DND-41 (cell line): ENCODE data around the gene IRF3.
A peak's percentile ranks its signal among the peaks of the same experiment; 100 is the strongest.

Source experiments
- ATAC-seq: fragments of 200-7000 bp; cut with Tn5 transposase; 3 replicates; pipeline ENCODE4 v1.9.1; 2021; ENCODE audit warnings: low read depth; ENCODE audit not compliant: insufficient read depth
- DNase-seq: peaks from one replicate; pipeline ENCODE4 v3.0.0-alpha.2; 2020
- H2AFZ ChIP-seq: 2 replicates; pipeline ENCODE4 v1.6.0; 2012; ENCODE audit warnings: low read depth, low read length
- H3K27ac ChIP-seq: 2 replicates; pipeline ENCODE4 v1.5.1; 2012; ENCODE audit warnings: low read length, inconsistent platforms
- H3K27me3 ChIP-seq: fragments of 200-600 bp; sonication (generic); 2 replicates; pipeline ENCODE4 v1.6.0; 2012; ENCODE audit warnings: low read length, mild to moderate bottlenecking, inconsistent platforms; ENCODE audit not compliant: insufficient read depth, poor library complexity
- H3K36me3 ChIP-seq: 2 replicates; pipeline ENCODE4 v1.5.1; 2012; ENCODE audit warnings: low read length, inconsistent platforms; ENCODE audit not compliant: insufficient read depth
- H3K4me1 ChIP-seq: 2 replicates; pipeline ENCODE4 v1.5.1; 2012; ENCODE audit warnings: mild to moderate bottlenecking, low read length; ENCODE audit not compliant: insufficient read depth
- H3K4me2 ChIP-seq: 2 replicates; pipeline ENCODE4 v1.6.0; 2012; ENCODE audit warnings: mild to moderate bottlenecking, moderate library complexity, low read length, inconsistent platforms; ENCODE audit not compliant: insufficient read depth
- H3K4me3 ChIP-seq, 2 experiments: fragments of 200-600 bp in 1 of 2; shearing (Covaris generic) in 1 of 2; 2 replicates each; pipeline ENCODE4 v1.5.1; 2012 to 2016; ENCODE audit warnings: inconsistent platforms in 2 of 2, low read length in 2 of 2, mild to moderate bottlenecking in 2 of 2, low read depth in 1 of 2, moderate library complexity in 1 of 2
- H3K79me2 ChIP-seq: 2 replicates; pipeline ENCODE4 v1.6.0; 2012; ENCODE audit warnings: low read length, inconsistent platforms; ENCODE audit not compliant: insufficient read depth
- H3K9ac ChIP-seq: 2 replicates; pipeline ENCODE4 v1.6.0; 2012; ENCODE audit warnings: low read depth, mild to moderate bottlenecking, inconsistent platforms, low read length, moderate library complexity
- H3K9me3 ChIP-seq: 2 replicates; pipeline ENCODE4 v1.5.1; 2012; ENCODE audit warnings: low read length, moderate library complexity, mild to moderate bottlenecking, inconsistent platforms; ENCODE audit not compliant: insufficient read depth, severe bottlenecking
- H4K20me1 ChIP-seq: 2 replicates; pipeline ENCODE4 v1.6.0; 2012; ENCODE audit warnings: low read length; ENCODE audit not compliant: insufficient read depth
- EZH2 ChIP-seq: IDR thresholded peaks from 3 replicates; pipeline ENCODE4 v1.6.1; 2012; ENCODE audit warnings: borderline replicate concordance, low read depth, mild to moderate bottlenecking, moderate library complexity, low read length, inconsistent platforms; ENCODE audit not compliant: severe bottlenecking
- TF ChIP-seq, protein P1 (sequence below): IDR thresholded peaks from 2 replicates; pipeline ENCODE4 v1.5.1; 2012; ENCODE audit warnings: borderline replicate concordance, low read length, moderate library complexity, mild to moderate bottlenecking; ENCODE audit not compliant: poor library complexity, severe bottlenecking; ENCODE audit errors: extremely low read depth

The IRF3 gene

DNA sequence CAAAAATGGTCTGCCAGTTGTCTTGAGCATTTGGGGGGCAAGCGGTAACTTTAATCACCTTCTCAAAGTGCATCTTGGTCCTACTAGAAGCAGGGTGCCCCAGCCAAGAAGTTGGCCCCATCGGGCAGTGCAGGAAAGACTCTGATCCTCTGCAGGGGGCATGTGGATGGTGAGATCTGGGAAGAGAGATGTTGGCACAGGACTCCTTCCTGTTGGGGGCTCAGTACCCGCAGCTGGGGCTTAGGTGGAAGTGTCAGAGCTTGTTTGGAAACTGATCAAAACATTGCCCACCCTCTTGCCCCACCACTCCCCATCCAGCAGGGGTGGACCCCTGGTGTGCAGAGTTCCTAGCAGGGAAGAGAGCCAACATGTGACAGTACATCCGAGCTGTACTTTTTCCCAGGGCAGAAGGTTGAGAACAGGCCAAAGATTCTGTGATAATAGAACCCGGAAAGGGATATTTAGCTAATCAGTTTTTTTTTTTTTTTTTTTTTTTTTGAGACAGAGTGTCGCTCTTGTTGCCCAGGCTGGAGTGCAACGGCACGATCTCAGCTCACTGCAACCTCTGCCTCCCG lies 34.6 kb downstream of the IRF3 start:
- no peak overlapping the region for H3K4me2 ChIP-seq
- H3K79me2 ChIP-seq = no peaks in the 10 kb centered on the region
- H3K9ac ChIP-seq = no peak overlapping the region
- DNase-seq = no peak
- H3K27ac ChIP-seq = no peak overlapping the region
- peaks cover 22% of the 10 kb centered on the region for H3K36me3 ChIP-seq
- H3K4me1 ChIP-seq = no peaks in the 10 kb centered on the region
- ATAC-seq = 0 out of 3 replicates have a peak, but pooled peaks have one; percentile 15
- no peaks in the 10 kb centered on the region for H3K9me3 ChIP-seq
- no peak overlapping the region for H2AFZ ChIP-seq
- no peaks in the 10 kb centered on the region for H3K27me3 ChIP-seq
- no peak overlapping the region for H3K4me3 ChIP-seq
- no peaks in the 10 kb centered on the region for H4K20me1 ChIP-seq
- TF ChIP-seq EZH2 = no peak
- TF ChIP-seq, protein P1, sequence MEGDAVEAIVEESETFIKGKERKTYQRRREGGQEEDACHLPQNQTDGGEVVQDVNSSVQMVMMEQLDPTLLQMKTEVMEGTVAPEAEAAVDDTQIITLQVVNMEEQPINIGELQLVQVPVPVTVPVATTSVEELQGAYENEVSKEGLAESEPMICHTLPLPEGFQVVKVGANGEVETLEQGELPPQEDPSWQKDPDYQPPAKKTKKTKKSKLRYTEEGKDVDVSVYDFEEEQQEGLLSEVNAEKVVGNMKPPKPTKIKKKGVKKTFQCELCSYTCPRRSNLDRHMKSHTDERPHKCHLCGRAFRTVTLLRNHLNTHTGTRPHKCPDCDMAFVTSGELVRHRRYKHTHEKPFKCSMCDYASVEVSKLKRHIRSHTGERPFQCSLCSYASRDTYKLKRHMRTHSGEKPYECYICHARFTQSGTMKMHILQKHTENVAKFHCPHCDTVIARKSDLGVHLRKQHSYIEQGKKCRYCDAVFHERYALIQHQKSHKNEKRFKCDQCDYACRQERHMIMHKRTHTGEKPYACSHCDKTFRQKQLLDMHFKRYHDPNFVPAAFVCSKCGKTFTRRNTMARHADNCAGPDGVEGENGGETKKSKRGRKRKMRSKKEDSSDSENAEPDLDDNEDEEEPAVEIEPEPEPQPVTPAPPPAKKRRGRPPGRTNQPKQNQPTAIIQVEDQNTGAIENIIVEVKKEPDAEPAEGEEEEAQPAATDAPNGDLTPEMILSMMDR = no peak

GRCh38 chr19:49629659-49630058 lies 36.0 kb downstream of the IRF3 start:
- peaks cover 4% of the 10 kb centered on the region; the same call in 1 of the 2 replicates for H4K20me1 ChIP-seq
- H3K4me2 ChIP-seq = no peak overlapping the region
- no peak overlapping the region for H3K9ac ChIP-seq
- peaks cover 31% of the 10 kb centered on the region for H3K36me3 ChIP-seq
- TF ChIP-seq, protein P1 = no peak
- no peak for TF ChIP-seq EZH2
- no peaks in the 10 kb centered on the region for H3K79me2 ChIP-seq
- no peak for ATAC-seq
- H3K9me3 ChIP-seq = no peaks in the 10 kb centered on the region
- H3K4me1 ChIP-seq = no peaks in the 10 kb centered on the region
- no peak overlapping the region for H2AFZ ChIP-seq
- no peak for DNase-seq
- H3K27me3 ChIP-seq = no peaks in the 10 kb centered on the region
- no peak overlapping the region for H3K4me3 ChIP-seq
- H3K27ac ChIP-seq = no peak overlapping the region

- Histone ChIP-seq H3K4me3 (no peak overlapping the region), H3K4me1 (no peaks in the 10 kb centered on the region), H3K36me3 (peaks cover 50% of the 10 kb centered on the region), H3K9ac (no peak overlapping the region), H2AFZ (no peak overlapping the region), H3K27me3 (no peaks in the 10 kb centered on the region), H3K27ac (no peak overlapping the region), H4K20me1 (peaks cover 15% of the 10 kb centered on the region), H3K4me2 (no peak overlapping the region), H3K9me3 (no peaks in the 10 kb centered on the region), H3K79me2 (no peaks in the 10 kb centered on the region)
- ATAC-seq (no peak), DNase-seq (no peak)
- TF ChIP-seq EZH2 = no peak
- TF ChIP-seq, protein P1 = no peak
These were observed 39.4 kb downstream of the IRF3 start for GRCh38 chr19:49626226-49626625.
